HG03135 (cell line): ENCODE data around the gene RBMY1A1.
"Not testable (repeated sequence)": the region's sequence is repeated elsewhere in the genome, so short reads cannot be mapped to it uniquely, and the experiment has no call there.

Experiments used
- ATAC-seq: cut with Tn5 transposase; IDR thresholded peaks from one replicate; pipeline ENCODE4 v1.9.1; 2021; ENCODE audit warnings: mild to moderate bottlenecking, moderate library complexity; ENCODE audit not compliant: unreplicated experiment

The RBMY1A1 gene

DNA sequence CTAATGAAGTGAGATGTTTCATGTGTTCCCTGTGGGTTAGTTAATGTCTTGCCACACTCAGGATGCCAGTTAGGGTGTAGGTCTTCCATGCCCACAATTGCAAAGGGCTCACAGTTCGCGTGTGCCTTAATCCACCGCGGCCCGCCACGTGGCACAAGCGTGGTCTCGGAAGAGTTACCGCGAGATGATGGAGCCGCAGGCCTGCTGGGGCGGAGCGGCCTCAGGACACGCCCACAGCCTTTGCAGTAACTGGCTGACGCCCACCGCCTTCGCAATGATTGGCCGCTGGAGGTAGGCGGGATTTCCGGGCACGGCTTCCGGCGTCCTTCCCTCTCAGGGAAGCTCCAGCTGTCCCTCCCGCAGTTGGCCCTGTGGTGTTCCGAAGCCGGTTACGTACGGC is at the start of gene RBMY1A1:
Gene RBMY1A1 (plus strand): TSS at position 301 of the 400 bp plus-strand sequence. CDS start 2,013 bp downstream, outside the sequence.
- not testable (repeated sequence) for ATAC-seq

DNA sequence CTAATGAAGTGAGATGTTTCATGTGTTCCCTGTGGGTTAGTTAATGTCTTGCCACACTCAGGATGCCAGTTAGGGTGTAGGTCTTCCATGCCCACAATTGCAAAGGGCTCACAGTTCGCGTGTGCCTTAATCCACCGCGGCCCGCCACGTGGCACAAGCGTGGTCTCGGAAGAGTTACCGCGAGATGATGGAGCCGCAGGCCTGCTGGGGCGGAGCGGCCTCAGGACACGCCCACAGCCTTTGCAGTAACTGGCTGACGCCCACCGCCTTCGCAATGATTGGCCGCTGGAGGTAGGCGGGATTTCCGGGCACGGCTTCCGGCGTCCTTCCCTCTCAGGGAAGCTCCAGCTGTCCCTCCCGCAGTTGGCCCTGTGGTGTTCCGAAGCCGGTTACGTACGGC is 23.6 kb upstream of the RBMY1A1 start, which contains the start of gene RBMY1B:
Gene RBMY1B (plus strand): TSS at position 301 of the 400 bp plus-strand sequence. CDS start 2,013 bp downstream, outside the sequence.
- ATAC-seq, result not testable (repeated sequence)

DNA sequence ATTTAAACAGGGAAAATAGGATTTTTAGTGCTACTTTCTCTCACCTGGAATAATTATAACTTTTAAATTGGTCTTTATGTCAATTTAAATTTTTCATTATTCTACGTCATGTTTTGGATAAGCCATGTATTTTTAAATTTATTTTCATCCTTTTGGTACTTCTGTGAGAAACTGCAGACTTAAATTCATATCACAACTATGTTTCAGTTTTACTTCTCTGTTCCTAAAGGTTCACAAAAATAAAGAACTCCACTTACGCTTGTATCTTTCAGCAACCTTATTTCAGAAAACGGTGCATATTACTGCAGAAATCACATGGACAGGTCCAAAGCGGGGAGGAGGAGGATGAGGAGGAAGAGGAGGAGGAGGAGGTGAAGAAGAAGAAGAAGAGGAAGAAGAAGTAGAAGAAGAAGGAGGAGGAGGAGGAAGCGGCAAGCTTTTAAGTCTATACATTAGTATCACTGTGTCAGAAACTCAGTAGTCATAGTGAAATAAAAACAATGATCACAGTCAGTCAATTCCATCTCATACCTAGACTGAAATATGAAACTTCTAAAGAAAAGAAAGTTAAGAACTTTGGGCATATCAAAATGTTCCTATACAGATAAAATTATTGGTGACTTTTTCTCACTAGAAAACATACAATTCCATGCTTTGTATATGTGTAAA is 24.8 kb downstream of the RBMY1A1 start:
- ATAC-seq, result not testable (repeated sequence)

DNA sequence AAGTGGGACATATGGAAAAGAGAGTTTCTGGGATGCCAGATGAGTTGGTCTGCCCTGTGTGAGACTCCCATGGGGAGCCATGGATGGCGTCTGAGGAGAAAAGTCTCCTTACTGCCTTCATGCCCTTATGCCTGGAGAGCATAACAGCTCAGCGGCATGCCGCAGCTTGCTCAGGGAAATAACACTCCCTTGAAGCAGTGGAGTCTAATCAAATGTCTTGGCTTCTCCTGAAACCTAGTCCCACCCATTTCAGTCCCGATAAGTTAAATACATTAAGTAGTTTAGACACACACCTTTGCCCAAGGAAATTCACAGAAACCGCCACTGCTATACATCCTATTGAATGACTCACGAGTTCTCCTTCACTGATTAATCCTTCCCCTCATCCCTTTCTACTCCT is 50.8 kb downstream of the RBMY1A1 start:
- no peak for ATAC-seq

DNA sequence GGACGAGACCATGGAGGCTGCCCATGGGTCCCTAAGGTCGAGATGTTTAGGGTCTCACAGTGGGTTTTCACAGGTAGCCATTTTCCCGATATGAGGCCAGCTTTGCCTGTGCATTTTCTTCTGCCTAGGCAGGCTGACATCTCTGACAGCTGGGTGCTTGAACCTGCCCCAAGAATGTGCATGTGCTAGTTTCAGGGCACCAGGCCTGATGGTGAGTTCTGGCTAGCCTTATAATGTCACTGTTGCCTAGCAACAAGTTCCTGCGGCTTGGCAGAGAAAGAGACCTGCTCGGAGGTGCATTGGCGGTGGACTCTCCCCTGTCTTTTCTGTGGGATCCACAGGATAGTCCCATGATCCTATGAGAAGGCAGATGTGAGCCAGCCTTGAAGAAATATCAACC is 51.8 kb downstream of the RBMY1A1 start:
- not testable (repeated sequence) for ATAC-seq

DNA sequence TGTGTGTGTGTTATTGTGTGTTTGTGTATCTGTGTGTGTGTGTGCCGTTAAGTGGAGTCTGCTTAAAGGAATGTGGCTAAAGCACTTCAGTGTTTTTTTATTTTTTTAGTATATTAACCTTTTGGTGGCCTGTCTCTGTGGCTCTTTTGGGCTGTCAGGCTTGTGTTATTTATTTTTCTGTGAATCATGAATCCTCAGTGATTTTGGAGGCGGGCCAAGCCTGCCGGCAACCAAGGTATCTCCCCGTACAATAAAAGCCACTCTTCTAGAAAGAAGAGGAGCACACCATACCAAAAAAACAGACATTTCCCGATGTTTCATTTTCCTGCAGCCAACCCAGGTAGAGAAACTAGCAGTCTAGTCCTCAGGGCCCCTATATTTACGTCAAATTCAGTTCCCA is 57.4 kb downstream of the RBMY1A1 start:
- no peak for ATAC-seq

DNA sequence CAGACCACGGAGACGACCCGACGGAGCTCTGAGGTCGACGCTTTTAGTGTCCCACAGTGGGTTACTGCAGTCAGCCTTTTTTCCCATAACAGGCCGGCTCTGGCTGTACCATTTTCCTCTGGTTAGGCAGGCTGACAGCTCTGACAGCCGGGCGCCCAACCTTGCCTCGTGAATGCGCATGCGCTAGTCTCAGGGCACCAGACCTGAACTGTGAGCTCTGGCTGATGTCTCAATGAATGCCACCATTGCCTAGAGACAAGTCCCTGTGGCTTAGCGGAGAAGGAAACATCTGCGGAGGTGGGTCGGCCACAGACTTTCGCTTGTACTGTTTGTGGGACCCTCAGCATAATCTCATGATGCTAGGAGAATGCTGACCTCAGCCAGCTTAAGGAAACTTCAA is 61.6 kb downstream of the RBMY1A1 start:
- ATAC-seq, result not testable (repeated sequence)
